Liver (tissue), 9 donors: ENCODE data around the gene RSRC1. TPM values are rescaled to one million over a fixed set of nuclear protein-coding genes. Genes with fewer than 3 reads are reported as not detected.

ENCODE experiments used
- DNase-seq: peaks from one replicate; pipeline ENCODE4 v3.0.0-alpha.2; 2017; ENCODE audit warnings: low spot score
- H3K27ac ChIP-seq, 2 donors: one replicate each; pipeline ENCODE4 v1.7.0; 2013; ENCODE audit warnings: inconsistent platforms in 2 of 2, low read length in 2 of 2, control low read depth in 1 of 2, low read depth in 1 of 2, mild to moderate bottlenecking in 1 of 2
- H3K27me3 ChIP-seq, 4 donors: one replicate each; pipeline versions ENCODE4 v1.6.1 to v1.7.0; 2013; ENCODE audit warnings: low read length in 3 of 4, inconsistent platforms in 1 of 4, mild to moderate bottlenecking in 1 of 4, moderate library complexity in 1 of 4; ENCODE audit not compliant: control insufficient read depth in 4 of 4, insufficient read depth in 4 of 4
- H3K36me3 ChIP-seq, 4 donors: one replicate each; pipeline versions ENCODE4 v1.6.1 to v1.7.0; 2013; ENCODE audit warnings: low read length in 3 of 4, mild to moderate bottlenecking in 3 of 4, low read depth in 1 of 4, moderate library complexity in 1 of 4; ENCODE audit not compliant: control insufficient read depth in 4 of 4, insufficient read depth in 3 of 4
- H3K4me1 ChIP-seq, 4 donors: one replicate each; pipeline versions ENCODE4 v1.6.1 to v1.7.0; 2013; ENCODE audit warnings: low read length in 3 of 4, mild to moderate bottlenecking in 3 of 4, moderate library complexity in 1 of 4; ENCODE audit not compliant: control insufficient read depth in 4 of 4, insufficient read depth in 4 of 4
- H3K4me3 ChIP-seq, 3 donors: one replicate each; pipeline versions ENCODE4 v1.6.1 to v1.7.0; 2013; ENCODE audit warnings: low read length in 3 of 3, control low read depth in 1 of 3, low read depth in 1 of 3, mild to moderate bottlenecking in 1 of 3
- H3K9ac ChIP-seq, 2 donors: one replicate each; pipeline ENCODE4 v1.7.0; 2013; ENCODE audit warnings: low read length in 2 of 2, mild to moderate bottlenecking in 2 of 2, moderate library complexity in 2 of 2, control low read depth in 1 of 2, low read depth in 1 of 2
- H3K9me3 ChIP-seq, 4 donors: one replicate each; pipeline versions ENCODE4 v1.6.1 to v1.7.0; 2013; ENCODE audit warnings: low read length in 3 of 4; ENCODE audit not compliant: control insufficient read depth in 4 of 4
- ATF3 ChIP-seq: IDR thresholded peaks from 2 replicates; pipeline ENCODE4 v1.6.1; 2016; ENCODE audit warnings: antibody characterized with exemption
- CTCF ChIP-seq: fragments of 150-350 bp; IDR thresholded peaks from 2 replicates; pipeline ENCODE4 v1.5.1; 2017; ENCODE audit warnings: improper control_type of control experiment, low read depth, low read length; ENCODE audit not compliant: missing input control
- EGR1 ChIP-seq, 2 donors: IDR thresholded peaks; 2 replicates each; pipeline ENCODE4 v1.6.1; 2016 to 2018; ENCODE audit warnings: antibody characterized with exemption in 2 of 2, low read depth in 2 of 2
- FOXA1 ChIP-seq: IDR thresholded peaks from 2 replicates; pipeline ENCODE4 v1.6.1; 2016; ENCODE audit warnings: antibody characterized with exemption
- FOXA2 ChIP-seq: IDR thresholded peaks from 2 replicates; pipeline ENCODE4 v1.6.1; 2016; ENCODE audit warnings: antibody characterized with exemption
- GABPA ChIP-seq, 2 donors: IDR thresholded peaks in 1 of 2; conservative IDR thresholded peaks in 1 of 2; 2 replicates each; pipeline ENCODE4 v1.6.1; 2016; ENCODE audit warnings: antibody characterized with exemption in 2 of 2, mild to moderate bottlenecking in 1 of 2, moderate library complexity in 1 of 2
- HNF4A ChIP-seq, 2 donors: conservative IDR thresholded peaks; 2 replicates each; pipeline ENCODE4 v1.6.1; 2016; ENCODE audit warnings: antibody characterized with exemption in 2 of 2, mild to moderate bottlenecking in 2 of 2
- HNF4G ChIP-seq: IDR thresholded peaks from 2 replicates; pipeline ENCODE4 v1.6.1; 2016; ENCODE audit warnings: antibody characterized with exemption
- JUND ChIP-seq, 2 donors: IDR thresholded peaks; 2 replicates each; pipeline ENCODE4 v1.6.1; 2016; ENCODE audit warnings: antibody characterized with exemption in 2 of 2
- NR2F2 ChIP-seq: IDR thresholded peaks from 2 replicates; pipeline ENCODE4 v1.6.1; 2016; ENCODE audit warnings: antibody characterized with exemption
- REST ChIP-seq: IDR thresholded peaks from 2 replicates; pipeline ENCODE4 v1.6.1; 2016; ENCODE audit warnings: antibody characterized with exemption, mild to moderate bottlenecking
- SP1 ChIP-seq: IDR thresholded peaks from 2 replicates; pipeline ENCODE4 v1.6.1; 2018; ENCODE audit warnings: antibody characterized with exemption, mild to moderate bottlenecking
- TAF1 ChIP-seq: conservative IDR thresholded peaks from 2 replicates; pipeline ENCODE4 v1.6.1; 2016; ENCODE audit warnings: antibody characterized with exemption, mild to moderate bottlenecking
- YY1 ChIP-seq: IDR thresholded peaks from 2 replicates; pipeline ENCODE4 v1.6.1; 2016; ENCODE audit warnings: antibody characterized with exemption, mild to moderate bottlenecking
- ZBTB33 ChIP-seq: IDR thresholded peaks from 2 replicates; pipeline ENCODE4 v1.6.1; 2016; ENCODE audit warnings: antibody characterized with exemption
- WGBS: extraction: QIAGEN DNeasy Blood & Tissue Kit; methylation state at CpG from one replicate; pipeline ENCODE4 v1.1.7; 2013; 5-methylcytosine and 5-hydroxymethylcytosine counted together
- polyA plus RNA-seq, 2 donors: library from polyadenylated mRNA; stranded (reverse) in 1 of 2; unstranded in 1 of 2; fragments of 200-250 nt in 1 of 2; fragments of >200 nt in 1 of 2; fragmentation: Nextera tagmentation in 1 of 2; extraction: Ambion mirVana in 1 of 2; gene quantifications; one replicate each; pipeline versions ENCODE4 v1.2.1 to v1.2.3, GENCODE V29; 2013 to 2015
- total RNA-seq, 2 donors: library from RNA; depleted of rRNA; stranded (reverse); fragments of >200 nt; gene quantifications; one replicate each; pipeline ENCODE4 v1.2.3, GENCODE V29; 2014
- donor health status: healthy.
- donor health status: healthy.
- donor health status: healthy.
- donor health status: healthy.
- donor health status: healthy.

Gene RSRC1
- total and polyA plus RNA-seq, 4 donors: 7.2 to 30.3 (median 20.7) TPM

GRCh38 chr3:158220575-158220974, 110.7 kb downstream of the RSRC1 start:
- no peaks in the 10 kb centered on the region for H3K27me3 ChIP-seq
- no peak overlapping the region for H3K27ac ChIP-seq
- peaks cover 0 to 2% (median 0%) of the 10 kb centered on the region in 4 donors for H3K36me3 ChIP-seq
- no peak overlapping the region for H3K4me3 ChIP-seq
- H3K9ac ChIP-seq: no peak overlapping the region
- TF ChIP-seq YY1 (no peak), REST (no peak), TAF1 (no peak), FOXA1 (no peak), HNF4A (conservative IDR thresholded peaks at IDR 0.05) (no peak), EGR1 (IDR thresholded peaks at IDR 0.05; ENCODE audit: low read depth in 2 of 2) (no peak), HNF4G (no peak), NR2F2 (no peak), FOXA2 (no peak), ATF3 (no peak), CTCF (no peak), SP1 (no peak)
- no peaks in the 10 kb centered on the region for H3K9me3 ChIP-seq
- DNase-seq: no peak
- H3K4me1 ChIP-seq: no peaks in the 10 kb centered on the region

- Histone ChIP-seq H3K27ac (no peak overlapping the region), H3K27me3 (no peaks in the 10 kb centered on the region), H3K4me3 (no peak overlapping the region), H3K9ac (no peak overlapping the region), H3K4me1 (no peaks in the 10 kb centered on the region), H3K9me3 (no peaks in the 10 kb centered on the region), H3K36me3 (peaks cover 0 to 2% (median 0%) of the 10 kb centered on the region in 4 donors)
- DNase-seq: no peak
- no peak for TF ChIP-seq JUND (IDR thresholded peaks at IDR 0.05)
- WGBS: 98% methylated on average over 2 of the region's 2 CpGs
These were observed 111.5 kb downstream of the RSRC1 start for GRCh38 chr3:158221426-158221825.

- Histone ChIP-seq H3K27me3 (no peaks in the 10 kb centered on the region), H3K4me3 (no peak overlapping the region), H3K9me3 (no peaks in the 10 kb centered on the region), H3K36me3 (no peaks in the 10 kb centered on the region), H3K9ac (no peak overlapping the region), H3K4me1 (no peaks in the 10 kb centered on the region), H3K27ac (no peak overlapping the region)
- TF ChIP-seq REST (no peak), FOXA2 (no peak), EGR1 (IDR thresholded peaks at IDR 0.05; ENCODE audit: low read depth in 2 of 2) (no peak), ZBTB33 (no peak), GABPA (IDR thresholded peaks at IDR 0.05 in 1 of 2, conservative IDR thresholded peaks at IDR 0.05 in 1 of 2) (no peak), HNF4G (no peak), SP1 (no peak), YY1 (no peak), TAF1 (no peak), NR2F2 (no peak)
- no peak for DNase-seq
These were observed 116.5 kb downstream of the RSRC1 start for GRCh38 chr3:158226429-158226828.
